CD4-positive, alpha-beta memory T cell (primary cell): ENCODE measurements around the gene ITPA. TPM values are rescaled to one million over a fixed set of nuclear protein-coding genes. Genes with fewer than 3 reads are reported as not detected.

Experiments used
- CTCF ChIA-PET: fragments of 350-600 bp; sonication (Branson Sonifier 250); formaldehyde crosslinking; loops from one replicate; lab custom pipeline; 2021; ENCODE audit warnings: inconsistent platforms; ENCODE audit not compliant: partially characterized antibody; lab: Charles Lee
- POLR2A ChIA-PET: fragments of 350-600 bp; sonication (Branson Sonifier 250); formaldehyde crosslinking; loops from one replicate; lab custom pipeline; 2021; ENCODE audit not compliant: partially characterized antibody; lab: Charles Lee
- DNase-seq, 5 donors: peaks; one replicate each; pipeline versions ENCODE4 v3.0.0 to v3.0.0-alpha.2; 2020 to 2022; ENCODE audit warnings: mixed read lengths in 1 of 5
- H3K27ac ChIP-seq: one replicate; pipeline ENCODE4 v1.7.0; 2013; ENCODE audit warnings: low read depth, low read length
- H3K27me3 ChIP-seq: 2 replicates; pipeline ENCODE4 v1.7.0; 2013; ENCODE audit warnings: mild to moderate bottlenecking, low read length, moderate library complexity; ENCODE audit not compliant: insufficient read depth
- H3K36me3 ChIP-seq: 2 replicates; pipeline ENCODE4 v1.7.0; 2013; ENCODE audit warnings: mild to moderate bottlenecking, low read length, moderate library complexity; ENCODE audit not compliant: insufficient read depth
- H3K4me1 ChIP-seq: 2 replicates; pipeline ENCODE4 v1.7.0; 2013; ENCODE audit warnings: mild to moderate bottlenecking, low read length, moderate library complexity; ENCODE audit not compliant: insufficient read depth
- H3K4me3 ChIP-seq, 2 donors: one replicate each; pipeline ENCODE4 v1.7.0; 2013; ENCODE audit warnings: low read length in 2 of 2, mild to moderate bottlenecking in 1 of 2
- H3K9me3 ChIP-seq, 2 donors: one replicate each; pipeline ENCODE4 v1.7.0; 2013; ENCODE audit warnings: low read length in 2 of 2, control low read depth in 1 of 2; ENCODE audit not compliant: control insufficient read depth in 1 of 2
- H3K27ac Mint-ChIP-seq, 7 donors: one replicate each; pipeline ENCODE4 v1.8.0; 2020 to 2021; ENCODE audit warnings: mixed read lengths in 7 of 7, mild to moderate bottlenecking in 6 of 7, inconsistent platforms in 3 of 7, moderate library complexity in 3 of 7
- H3K27me3 Mint-ChIP-seq, 2 donors: one replicate each; pipeline ENCODE4 v1.8.0; 2020 to 2021; ENCODE audit warnings: mixed read lengths in 2 of 2
- H3K36me3 Mint-ChIP-seq, 2 donors: one replicate each; pipeline ENCODE4 v1.8.0; 2020 to 2021; ENCODE audit warnings: mixed read lengths in 2 of 2, inconsistent platforms in 1 of 2, mild to moderate bottlenecking in 1 of 2
- H3K4me1 Mint-ChIP-seq, 4 donors: one replicate each; pipeline ENCODE4 v1.8.0; 2020 to 2021; ENCODE audit warnings: mixed read lengths in 4 of 4, mild to moderate bottlenecking in 1 of 4
- H3K4me3 Mint-ChIP-seq, 8 donors: one replicate each; pipeline ENCODE4 v1.8.0; 2020 to 2021; ENCODE audit warnings: mixed read lengths in 8 of 8, mild to moderate bottlenecking in 7 of 8, moderate library complexity in 6 of 8, inconsistent platforms in 3 of 8
- H3K9me3 Mint-ChIP-seq, 8 donors: one replicate each; pipeline ENCODE4 v1.8.0; 2020 to 2021; ENCODE audit warnings: mixed read lengths in 8 of 8, mild to moderate bottlenecking in 5 of 8, inconsistent platforms in 3 of 8, moderate library complexity in 1 of 8
- intact Hi-C: fragments of 100-400 bp; cut with micrococcal nuclease; formaldehyde crosslinking; loops from one replicate; pipeline ENCODE4 v1.15.1; 2023
- polyA plus RNA-seq, 2 donors: library from polyadenylated mRNA; unstranded; fragments of 300-500 nt; fragmentation: Illumina TruSeq; gene quantifications; one replicate each; pipeline ENCODE4 v1.2.3, GENCODE V29; 2021
- total RNA-seq, 2 experiments: library from RNA; stranded (reverse); gene quantifications; one replicate each; pipeline ENCODE4 v1.2.3, GENCODE V29; 2021

ITPA gene
- total and polyA plus RNA-seq, 4 experiments from 2014 or later = 46.7 to 75.9 (median 47.4) TPM

DNA sequence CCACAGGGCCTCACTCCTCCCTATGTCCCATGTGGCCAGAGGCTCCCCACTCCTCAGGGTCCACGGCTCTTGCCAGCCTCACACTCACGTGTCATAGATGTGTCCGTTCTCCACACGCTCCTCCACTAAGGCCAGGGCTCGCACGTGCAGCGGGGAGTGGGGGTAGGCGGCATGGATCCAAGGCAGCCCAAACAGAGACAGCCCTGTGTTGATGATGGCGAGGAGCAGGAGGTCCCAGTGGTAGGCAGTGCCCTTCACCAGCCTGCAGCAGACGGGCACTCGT, 19.4 kb downstream of the ITPA start:
- no peak for DNase-seq
- intact Hi-C loops = no loop called here
- Histone ChIP-seq H3K4me3 (no peak overlapping the region), H3K36me3 (no peaks in the 10 kb centered on the region), H3K27ac (no peak overlapping the region), H3K27me3 (no peaks in the 10 kb centered on the region), H3K4me1 (no peaks in the 10 kb centered on the region), H3K9me3 (no peaks in the 10 kb centered on the region)
- H3K27ac Mint-ChIP-seq = peak overlapping the region in 1 of 7 donors; percentile 29
- no peaks in the 10 kb centered on the region for H3K9me3 Mint-ChIP-seq
- H3K4me3 Mint-ChIP-seq = no peak overlapping the region
- ChIA-PET POLR2A (no interaction called here), CTCF (interaction anchor here (1.3 kb wide), 1 partner anchor 10 kb away, joined by 4 read pairs; no protein-coding TSS in a partner anchor)
- H3K4me1 Mint-ChIP-seq = no peaks in the 10 kb centered on the region
- H3K36me3 Mint-ChIP-seq = no peaks in the 10 kb centered on the region
- no peaks in the 10 kb centered on the region for H3K27me3 Mint-ChIP-seq

GRCh38 chr20:3229158-3229557, 19.9 kb downstream of the ITPA start:
- H3K4me1 ChIP-seq = no peaks in the 10 kb centered on the region
- no peak overlapping the region for H3K27ac Mint-ChIP-seq
- no peak overlapping the region for H3K27ac ChIP-seq
- H3K4me1 Mint-ChIP-seq = no peaks in the 10 kb centered on the region
- intact Hi-C loops = no loop called here
- H3K4me3 ChIP-seq = no peak overlapping the region
- no peak overlapping the region for H3K4me3 Mint-ChIP-seq
- H3K36me3 Mint-ChIP-seq = no peaks in the 10 kb centered on the region
- CTCF ChIA-PET = no interaction called here
- no peaks in the 10 kb centered on the region for H3K27me3 ChIP-seq
- POLR2A ChIA-PET = no interaction called here
- H3K27me3 Mint-ChIP-seq = no peaks in the 10 kb centered on the region
- no peaks in the 10 kb centered on the region for H3K9me3 ChIP-seq
- no peak for DNase-seq
- no peaks in the 10 kb centered on the region for H3K36me3 ChIP-seq
- H3K9me3 Mint-ChIP-seq = no peaks in the 10 kb centered on the region

GRCh38 chr20:3229798-3230197, 20.5 kb downstream of the ITPA start:
- no peak overlapping the region for H3K4me3 ChIP-seq
- CTCF ChIA-PET = no interaction called here
- H3K36me3 Mint-ChIP-seq = no peaks in the 10 kb centered on the region
- H3K9me3 ChIP-seq = no peaks in the 10 kb centered on the region
- no peaks in the 10 kb centered on the region for H3K4me1 ChIP-seq
- intact Hi-C loops = no loop called here
- DNase-seq = no peak
- POLR2A ChIA-PET = no interaction called here
- no peaks in the 10 kb centered on the region for H3K9me3 Mint-ChIP-seq
- no peak overlapping the region for H3K4me3 Mint-ChIP-seq
- H3K27ac Mint-ChIP-seq = no peak overlapping the region
- H3K27ac ChIP-seq = no peak overlapping the region
- H3K36me3 ChIP-seq = no peaks in the 10 kb centered on the region
- no peaks in the 10 kb centered on the region for H3K4me1 Mint-ChIP-seq
- H3K27me3 ChIP-seq = no peaks in the 10 kb centered on the region
- no peaks in the 10 kb centered on the region for H3K27me3 Mint-ChIP-seq

- intact Hi-C loops = no loop called here
- Histone ChIP-seq H3K27me3 (peaks cover 11% of the 10 kb centered on the region), H3K9me3 (no peaks in the 10 kb centered on the region), H3K27ac (no peak overlapping the region), H3K4me3 (no peak overlapping the region), H3K36me3 (no peaks in the 10 kb centered on the region), H3K4me1 (no peaks in the 10 kb centered on the region)
- CTCF ChIA-PET = no interaction called here
- Mint-ChIP-seq H3K27ac (no peak overlapping the region), H3K27me3 (peaks cover 3 to 5% of the 10 kb centered on the region in 2 donors), H3K36me3 (no peaks in the 10 kb centered on the region), H3K4me3 (no peak overlapping the region), H3K4me1 (no peaks in the 10 kb centered on the region), H3K9me3 (no peaks in the 10 kb centered on the region)
- POLR2A ChIA-PET = no interaction called here
- DNase-seq = no peak
Observed at GRCh38 chr20:3231116-3231515, 21.8 kb downstream of the ITPA start.

DNA sequence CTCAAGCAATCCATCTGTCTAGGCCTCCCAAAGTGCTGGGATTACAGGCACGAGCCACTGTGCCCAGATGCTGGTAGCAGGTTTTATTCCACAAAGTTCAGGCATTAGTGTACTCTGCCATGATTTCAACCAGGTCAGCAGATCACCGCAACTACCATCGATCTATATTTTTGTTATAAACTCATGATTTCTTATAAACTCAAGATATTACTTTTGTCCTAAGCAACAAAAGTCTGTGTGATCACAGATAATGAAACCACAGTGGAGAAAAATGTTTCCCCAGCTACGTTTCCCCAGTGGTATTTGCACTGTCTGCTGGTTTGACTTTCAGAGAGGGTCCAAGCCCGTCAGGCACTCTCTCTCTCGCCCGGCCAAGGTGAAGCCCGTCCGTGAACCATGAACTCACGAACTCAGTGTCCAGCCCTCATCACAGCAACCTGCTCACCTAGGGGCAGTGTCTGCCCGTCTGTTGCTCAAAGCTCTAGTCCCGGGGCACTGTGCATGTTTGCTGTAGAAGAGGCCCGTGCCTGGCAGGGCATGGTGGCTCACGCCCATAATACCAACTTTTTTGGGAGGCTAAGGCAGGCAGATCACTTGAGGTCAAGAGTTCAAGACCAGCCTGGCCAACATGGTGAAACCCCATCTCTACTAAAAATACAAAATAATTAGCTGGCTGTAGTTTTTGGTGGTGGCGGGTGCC, 22.7 kb downstream of the ITPA start:
- Mint-ChIP-seq H3K27ac (no peak overlapping the region), H3K36me3 (no peaks in the 10 kb centered on the region), H3K4me3 (no peak overlapping the region), H3K9me3 (no peaks in the 10 kb centered on the region), H3K4me1 (peaks cover 0 to 4% (median under 1%) of the 10 kb centered on the region in 4 donors), H3K27me3 (peaks cover 6 to 8% of the 10 kb centered on the region in 2 donors)
- no peaks in the 10 kb centered on the region for H3K9me3 ChIP-seq
- H3K36me3 ChIP-seq = no peaks in the 10 kb centered on the region
- no peaks in the 10 kb centered on the region for H3K4me1 ChIP-seq
- ChIA-PET POLR2A (interaction anchor here (0.9 kb wide), 1 partner anchor 75 kb away, joined by 3 read pairs; no protein-coding TSS in a partner anchor), CTCF (no interaction called here)
- H3K27ac ChIP-seq = no peak overlapping the region
- intact Hi-C loops = no loop called here
- DNase-seq = no peak
- peaks cover 16% of the 10 kb centered on the region for H3K27me3 ChIP-seq
- no peak overlapping the region for H3K4me3 ChIP-seq

DNA sequence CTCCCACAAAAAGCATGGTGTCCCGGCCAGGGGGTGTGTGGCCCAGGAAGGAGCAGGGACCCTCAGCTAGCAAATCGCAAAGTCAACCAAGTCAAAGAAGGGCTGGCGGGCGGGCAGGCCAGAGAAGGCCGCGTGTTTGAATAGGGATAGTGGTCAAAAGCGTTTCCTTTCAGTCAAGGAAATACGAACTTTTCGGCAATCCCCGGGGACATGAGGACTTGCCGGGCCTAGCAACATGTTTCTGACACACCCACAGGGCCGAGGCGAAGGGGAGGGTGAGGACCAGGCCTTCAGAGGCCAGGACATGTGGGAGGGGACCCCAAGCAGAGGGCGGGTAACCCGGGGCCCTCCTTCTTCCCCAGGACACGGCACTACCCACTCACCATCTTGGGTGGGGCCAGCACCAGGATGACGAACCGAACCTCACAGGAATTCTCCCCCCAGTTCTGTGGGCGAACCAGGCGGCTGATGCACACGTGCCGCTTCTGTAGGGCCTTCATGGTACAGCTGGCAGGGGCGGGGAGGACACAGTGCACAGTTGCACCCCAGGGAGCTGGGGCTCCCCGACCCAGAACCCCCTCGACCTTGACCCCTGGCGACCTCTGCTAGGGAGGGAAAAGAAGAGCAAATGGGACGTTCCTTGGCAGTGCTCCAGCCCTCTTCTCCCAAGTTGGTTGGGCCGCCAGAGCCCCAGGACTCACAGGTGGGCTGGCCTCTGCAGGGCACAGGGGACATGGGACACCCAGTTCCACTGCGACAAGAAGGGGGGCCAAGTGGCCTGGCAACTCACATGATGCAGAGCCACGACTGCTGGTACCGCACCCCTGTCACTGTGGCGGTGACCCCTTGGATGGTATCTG, 24.1 kb downstream of the ITPA start:
- peaks cover 0 to 6% (median 2%) of the 10 kb centered on the region in 4 donors for H3K4me1 Mint-ChIP-seq
- H3K4me1 ChIP-seq = peaks cover 8% of the 10 kb centered on the region
- ChIA-PET POLR2A (no interaction called here), CTCF (no interaction called here)
- no peak overlapping the region for H3K4me3 Mint-ChIP-seq
- H3K27me3 Mint-ChIP-seq = peaks cover 9 to 11% of the 10 kb centered on the region in 2 donors
- no peak overlapping the region for H3K27ac ChIP-seq
- peaks cover 24% of the 10 kb centered on the region for H3K27me3 ChIP-seq
- H3K9me3 Mint-ChIP-seq = no peaks in the 10 kb centered on the region
- no peaks in the 10 kb centered on the region for H3K36me3 ChIP-seq
- H3K4me3 ChIP-seq = no peak overlapping the region
- H3K36me3 Mint-ChIP-seq = no peaks in the 10 kb centered on the region
- no peak for DNase-seq
- H3K27ac Mint-ChIP-seq = peak overlapping the region in 1 of 7 donors; percentile 66
- H3K9me3 ChIP-seq = no peaks in the 10 kb centered on the region
- intact Hi-C loops = no loop called here

DNA sequence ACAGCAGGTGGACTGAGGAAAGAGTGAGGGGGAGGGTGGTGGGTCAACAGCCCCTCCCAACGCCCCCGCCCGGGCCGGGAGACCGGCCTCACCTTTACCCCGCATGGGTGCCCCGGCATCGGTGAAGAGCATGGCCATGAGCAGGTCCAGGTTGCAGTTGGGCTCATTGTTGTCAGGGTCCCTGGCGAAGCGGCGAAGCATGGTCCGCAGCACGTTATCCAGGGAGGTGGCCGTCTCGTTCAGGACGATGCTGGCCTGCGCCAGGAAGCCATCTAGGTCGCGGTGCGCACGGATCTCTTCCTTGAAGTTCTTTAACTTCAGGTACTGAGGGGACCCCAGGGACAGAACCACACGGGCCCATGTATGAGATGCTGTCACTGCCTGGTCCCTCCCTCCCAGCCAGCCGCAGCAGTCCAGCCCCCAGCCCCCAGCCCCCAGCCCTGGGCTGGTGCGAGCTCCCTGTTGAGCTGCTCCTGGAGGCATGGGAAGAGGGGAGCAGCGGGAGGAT, 24.7 kb downstream of the ITPA start:
- no peak overlapping the region for H3K27ac Mint-ChIP-seq
- no peak for DNase-seq
- Histone ChIP-seq H3K27me3 (peaks cover 24% of the 10 kb centered on the region), H3K36me3 (no peaks in the 10 kb centered on the region), H3K27ac (no peak overlapping the region), H3K4me3 (no peak overlapping the region), H3K9me3 (no peaks in the 10 kb centered on the region), H3K4me1 (peaks cover 8% of the 10 kb centered on the region)
- H3K36me3 Mint-ChIP-seq = no peaks in the 10 kb centered on the region
- ChIA-PET CTCF (no interaction called here), POLR2A (no interaction called here)
- no peak overlapping the region for H3K4me3 Mint-ChIP-seq
- H3K27me3 Mint-ChIP-seq = peaks cover 9 to 11% of the 10 kb centered on the region in 2 donors
- intact Hi-C loops = no loop called here
- H3K9me3 Mint-ChIP-seq = no peaks in the 10 kb centered on the region
- peaks cover 0 to 6% (median 2%) of the 10 kb centered on the region in 4 donors for H3K4me1 Mint-ChIP-seq
